Measurements from ENCODE around the gene HCFC2. TPM values are rescaled to one million over a fixed set of nuclear protein-coding genes. Genes with fewer than 3 reads are reported as not detected.

Gene HCFC2
- total and polyA plus RNA-seq, 4 donors, result 5.8 to 17.4 (median 9.9) TPM

GRCh38 chr12:104138797-104139152 lies 74.4 kb downstream of the HCFC2 start:
- 93% methylated on average over 7 of the region's 7 CpGs for WGBS
- TF ChIP-seq MAX (IDR thresholded peaks at IDR 0.05) (no peak), RAD21 (IDR thresholded peaks at IDR 0.05) (no peak), ZBTB33 (IDR thresholded peaks at IDR 0.05) (no peak), JUND (IDR thresholded peaks at IDR 0.05) (no peak), HNF4A (conservative IDR thresholded peaks at IDR 0.05) (no peak), TAF1 (conservative IDR thresholded peaks at IDR 0.05) (no peak), SP1 (IDR thresholded peaks at IDR 0.05) (no peak), GABPA (IDR thresholded peaks at IDR 0.05 in 1 of 2, conservative IDR thresholded peaks at IDR 0.05 in 1 of 2) (no peak), HNF4G (IDR thresholded peaks at IDR 0.05) (no peak), REST (IDR thresholded peaks at IDR 0.05) (no peak), FOXA1 (IDR thresholded peaks at IDR 0.05) (no peak), FOXA2 (IDR thresholded peaks at IDR 0.05) (no peak), EGR1 (IDR thresholded peaks at IDR 0.05; ENCODE audit: low read depth in 2 of 2) (no peak), ATF3 (IDR thresholded peaks at IDR 0.05) (no peak), NR2F2 (IDR thresholded peaks at IDR 0.05) (no peak), YY1 (IDR thresholded peaks at IDR 0.05) (no peak), RXRA (IDR thresholded peaks at IDR 0.05) (no peak), CTCF (IDR thresholded peaks at IDR 0.05; ENCODE audit: low read depth, low read length, missing input control) (no peak)
- Histone ChIP-seq H3K27ac (ENCODE audit: low read depth in 1 of 2, low read length in 2 of 2) (no peak overlapping the region), H3K27me3 (ENCODE audit: control insufficient read depth in 4 of 4, insufficient read depth in 4 of 4, low read length in 3 of 4) (no peaks in the 10 kb centered on the region), H3K9me3 (ENCODE audit: control insufficient read depth in 4 of 4, low read length in 3 of 4) (no peaks in the 10 kb centered on the region), H3K36me3 (ENCODE audit: control insufficient read depth in 4 of 4, insufficient read depth in 3 of 4, low read depth in 1 of 4, low read length in 3 of 4) (no peaks in the 10 kb centered on the region), H3K9ac (ENCODE audit: low read depth in 1 of 2, low read length in 2 of 2) (no peak overlapping the region), H3K4me3 (ENCODE audit: low read depth in 1 of 3, low read length in 3 of 3) (no peak overlapping the region), H3K4me1 (ENCODE audit: control insufficient read depth in 4 of 4, insufficient read depth in 4 of 4, low read length in 3 of 4) (peaks cover 3 to 15% (median 11%) of the 10 kb centered on the region in 4 donors)
- DNase-seq (ENCODE audit: low spot score), result no peak

All from liver (tissue), 9 donors.